M059J (cell line): ENCODE results near the gene NKAP. TPM values are rescaled to one million over a fixed set of nuclear protein-coding genes. Genes with fewer than 3 reads are reported as not detected.
"Not testable (repeated sequence)": the region's sequence is repeated elsewhere in the genome, so short reads cannot be mapped to it uniquely, and the experiment has no call there.

Experiments
- DNase-seq: peaks from one replicate; pipeline ENCODE4 v3.0.0-alpha.2; 2012; ENCODE audit warnings: low read depth
- total RNA-seq: library from RNA; depleted of rRNA; stranded (reverse); fragments of >200 nt; shearing (Covaris generic); gene quantifications from 2 replicates; pipeline ENCODE4 v1.2.3, GENCODE V29; 2014

The NKAP gene
- total RNA-seq, 1 experiment from 2014 or later = 8.9 TPM

- no peak for DNase-seq
Measured at GRCh38 chrX:119941336-119941735, 2.2 kb downstream of the NKAP start.

- DNase-seq = no peak
Measured at GRCh38 chrX:119935215-119935874, 8.2 kb downstream of the NKAP start.

- DNase-seq = not testable (repeated sequence)
Measured at GRCh38 chrX:119922391-119922790, 21.2 kb downstream of the NKAP start.

GRCh38 chrX:119919835-119920585 lies 23.5 kb downstream of the NKAP start:
- DNase-seq = no peak

- DNase-seq = no peak
Measured at GRCh38 chrX:119917877-119918276, 25.7 kb downstream of the NKAP start.

GRCh38 chrX:119916310-119916709 lies 27.2 kb downstream of the NKAP start:
- DNase-seq = no peak

GRCh38 chrX:119900976-119901375 lies 42.6 kb downstream of the NKAP start:
- no peak for DNase-seq

- DNase-seq = no peak
Measured at GRCh38 chrX:119899125-119899524, 44.4 kb downstream of the NKAP start.

- DNase-seq = peak; percentile 28
Measured at GRCh38 chrX:119895843-119896326, 47.7 kb downstream of the NKAP start, which contains the start of gene AKAP14. Gene AKAP14, plus strand, starts transcription at chrX:119895893. Its CDS starts 7,331 bp downstream, at chrX:119903224.

- DNase-seq = not testable (repeated sequence)
Measured at GRCh38 chrX:119891961-119892692, 51.4 kb downstream of the NKAP start.

- not testable (repeated sequence) for DNase-seq
Measured at GRCh38 chrX:119890626-119891025, 52.9 kb downstream of the NKAP start.

GRCh38 chrX:119887721-119888425 lies 55.7 kb downstream of the NKAP start:
- DNase-seq = peak; percentile 79

GRCh38 chrX:119885554-119886428 lies 57.8 kb downstream of the NKAP start:
- peak; percentile 74 for DNase-seq

- peak; percentile 71 for DNase-seq
Measured at GRCh38 chrX:119880552-119881437, 62.8 kb downstream of the NKAP start.

- DNase-seq = peak; percentile 34
Measured at GRCh38 chrX:119880076-119880475, 63.5 kb downstream of the NKAP start.

- DNase-seq = no peak
Measured at GRCh38 chrX:119878740-119879139, 64.8 kb downstream of the NKAP start.

GRCh38 chrX:119871599-119872395 lies 71.8 kb downstream of the NKAP start, which contains the start of the genes NDUFA1 and RNF113A:
Gene NDUFA1, plus strand, starts transcription at chrX:119871832. Its CDS starts 80 bp downstream, at chrX:119871912.
Gene RNF113A, minus strand, starts transcription at chrX:119871733. Its CDS starts 120 bp downstream, at chrX:119871613.
- DNase-seq = peak; percentile 94

- DNase-seq = no peak
Measured at GRCh38 chrX:119871245-119871598, 72.3 kb downstream of the NKAP start.
